Astrocyte (in vitro differentiated cells and primary cell): ENCODE measurements around the gene IQGAP2. TPM values are rescaled to one million over a fixed set of nuclear protein-coding genes. Genes with fewer than 3 reads are reported as not detected.
A peak's percentile ranks its signal among the peaks of the same experiment; 100 is the strongest.

ENCODE experiments used
- DNase-seq: peaks from one replicate; pipeline ENCODE4 v3.0.0-alpha.2; 2010; ENCODE audit warnings: low read depth
- FAIRE-seq: peaks from 2 replicates; lab custom pipeline; 2011; peaks lifted over from hg19 to GRCh38; lab: Jason Lieb, UNC
- H2AFZ ChIP-seq: 2 replicates; pipeline ENCODE4 v1.6.0; 2012; ENCODE audit warnings: low read depth, low read length, inconsistent platforms
- H3K27ac ChIP-seq: 2 replicates; pipeline ENCODE4 v1.5.1; 2011; ENCODE audit warnings: low read depth, low read length, inconsistent platforms
- H3K27me3 ChIP-seq: 2 replicates; pipeline ENCODE4 v1.6.0; 2011; ENCODE audit warnings: low read length, inconsistent platforms; ENCODE audit not compliant: insufficient read depth
- H3K36me3 ChIP-seq: 2 replicates; pipeline ENCODE4 v1.5.1; 2011; ENCODE audit warnings: low read length, inconsistent platforms; ENCODE audit not compliant: insufficient read depth
- H3K4me1 ChIP-seq: 2 replicates; pipeline ENCODE4 v1.5.1; 2011; ENCODE audit warnings: low read length, inconsistent platforms; ENCODE audit not compliant: insufficient read depth
- H3K4me2 ChIP-seq: 2 replicates; pipeline ENCODE4 v1.6.0; 2012; ENCODE audit warnings: low read length, inconsistent platforms
- H3K4me3 ChIP-seq: 2 replicates; pipeline ENCODE4 v1.5.1; 2011; ENCODE audit warnings: low read depth, mild to moderate bottlenecking, low read length, inconsistent platforms; ENCODE audit not compliant: insufficient read depth
- H3K79me2 ChIP-seq: 2 replicates; pipeline ENCODE4 v1.6.0; 2012; ENCODE audit warnings: mild to moderate bottlenecking, low read length, inconsistent platforms; ENCODE audit not compliant: insufficient read depth
- H3K9ac ChIP-seq: 2 replicates; pipeline ENCODE4 v1.6.0; 2012; ENCODE audit warnings: mild to moderate bottlenecking, low read length, inconsistent platforms
- H3K9me3 ChIP-seq: 2 replicates; pipeline ENCODE4 v1.5.1; 2012; ENCODE audit warnings: low read depth, mild to moderate bottlenecking, low read length, inconsistent platforms; ENCODE audit not compliant: insufficient read depth
- H4K20me1 ChIP-seq: 2 replicates; pipeline ENCODE4 v1.6.0; 2012; ENCODE audit warnings: low read length, inconsistent platforms; ENCODE audit not compliant: insufficient read depth
- H3K27ac Mint-ChIP-seq: one replicate; pipeline ENCODE4 v1.8.0; 2021; ENCODE audit warnings: mild to moderate bottlenecking, mixed read lengths; ENCODE audit not compliant: unreplicated experiment
- H3K27me3 Mint-ChIP-seq: one replicate; pipeline ENCODE4 v1.8.0; 2021; ENCODE audit warnings: low read depth, mixed read lengths; ENCODE audit not compliant: unreplicated experiment
- H3K36me3 Mint-ChIP-seq: one replicate; pipeline ENCODE4 v1.8.0; 2021; ENCODE audit warnings: low read depth, mixed read lengths; ENCODE audit not compliant: unreplicated experiment
- H3K4me1 Mint-ChIP-seq: one replicate; pipeline ENCODE4 v1.8.0; 2021; ENCODE audit warnings: low read depth, mixed read lengths; ENCODE audit not compliant: unreplicated experiment
- H3K4me3 Mint-ChIP-seq: one replicate; pipeline ENCODE4 v1.8.0; 2021; ENCODE audit warnings: mild to moderate bottlenecking, moderate library complexity, mixed read lengths; ENCODE audit not compliant: unreplicated experiment
- H3K9me3 Mint-ChIP-seq: one replicate; pipeline ENCODE4 v1.8.0; 2021; ENCODE audit warnings: mild to moderate bottlenecking, mixed read lengths; ENCODE audit not compliant: unreplicated experiment
- EZH2 ChIP-seq: IDR thresholded peaks from 2 replicates; pipeline ENCODE4 v1.6.1; 2012; ENCODE audit warnings: mild to moderate bottlenecking, low read length, inconsistent platforms; ENCODE audit not compliant: insufficient read depth
- total RNA-seq: library from RNA; stranded (reverse); gene quantifications from 2 replicates; pipeline ENCODE4 v1.2.1, GENCODE V29; 2021
- TF ChIP-seq, protein P1 (sequence below): IDR thresholded peaks from 2 replicates; pipeline ENCODE4 v1.5.1; 2011; ENCODE audit warnings: low read depth, mild to moderate bottlenecking, inconsistent platforms, low read length, moderate library complexity; ENCODE audit not compliant: insufficient read depth

The IQGAP2 gene
- total RNA-seq, 1 donor from 2014 or later, result 2.9 TPM

DNA sequence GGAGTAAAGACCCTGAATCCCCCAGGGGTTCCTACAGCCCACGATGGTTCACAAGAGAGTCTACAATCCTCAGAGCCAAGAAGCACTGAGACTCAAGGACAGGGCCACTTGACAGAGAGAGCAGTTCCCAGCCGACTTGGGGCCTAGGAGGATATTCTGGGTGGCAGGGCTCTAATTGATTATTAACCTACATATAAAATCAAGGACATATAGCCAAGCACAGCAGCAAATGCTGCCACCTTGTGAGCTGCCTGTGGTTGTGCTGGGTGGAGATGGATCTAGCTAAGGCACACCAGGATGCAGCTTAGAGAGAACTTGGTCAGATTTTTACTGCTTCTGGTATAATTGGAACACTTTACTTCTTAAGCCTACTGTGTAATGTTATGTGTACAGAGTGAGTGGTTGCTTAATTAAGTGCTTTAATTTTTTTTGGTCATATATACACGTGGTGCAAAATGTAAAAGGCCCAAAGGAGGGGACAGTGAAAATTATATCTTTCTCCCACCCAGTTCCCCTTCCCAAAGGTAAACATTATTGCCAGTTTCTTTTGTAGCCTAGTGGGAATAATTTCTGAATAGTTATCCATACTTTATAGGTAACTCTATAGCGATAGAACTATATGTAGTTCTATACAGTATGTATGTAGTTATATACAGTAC is 141.3 kb downstream of the IQGAP2 start:
- DNase-seq (peak; percentile 30), FAIRE-seq (no peak)
- no peak for TF ChIP-seq EZH2
- TF ChIP-seq, protein P1, sequence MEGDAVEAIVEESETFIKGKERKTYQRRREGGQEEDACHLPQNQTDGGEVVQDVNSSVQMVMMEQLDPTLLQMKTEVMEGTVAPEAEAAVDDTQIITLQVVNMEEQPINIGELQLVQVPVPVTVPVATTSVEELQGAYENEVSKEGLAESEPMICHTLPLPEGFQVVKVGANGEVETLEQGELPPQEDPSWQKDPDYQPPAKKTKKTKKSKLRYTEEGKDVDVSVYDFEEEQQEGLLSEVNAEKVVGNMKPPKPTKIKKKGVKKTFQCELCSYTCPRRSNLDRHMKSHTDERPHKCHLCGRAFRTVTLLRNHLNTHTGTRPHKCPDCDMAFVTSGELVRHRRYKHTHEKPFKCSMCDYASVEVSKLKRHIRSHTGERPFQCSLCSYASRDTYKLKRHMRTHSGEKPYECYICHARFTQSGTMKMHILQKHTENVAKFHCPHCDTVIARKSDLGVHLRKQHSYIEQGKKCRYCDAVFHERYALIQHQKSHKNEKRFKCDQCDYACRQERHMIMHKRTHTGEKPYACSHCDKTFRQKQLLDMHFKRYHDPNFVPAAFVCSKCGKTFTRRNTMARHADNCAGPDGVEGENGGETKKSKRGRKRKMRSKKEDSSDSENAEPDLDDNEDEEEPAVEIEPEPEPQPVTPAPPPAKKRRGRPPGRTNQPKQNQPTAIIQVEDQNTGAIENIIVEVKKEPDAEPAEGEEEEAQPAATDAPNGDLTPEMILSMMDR, result peak; percentile 61

DNA sequence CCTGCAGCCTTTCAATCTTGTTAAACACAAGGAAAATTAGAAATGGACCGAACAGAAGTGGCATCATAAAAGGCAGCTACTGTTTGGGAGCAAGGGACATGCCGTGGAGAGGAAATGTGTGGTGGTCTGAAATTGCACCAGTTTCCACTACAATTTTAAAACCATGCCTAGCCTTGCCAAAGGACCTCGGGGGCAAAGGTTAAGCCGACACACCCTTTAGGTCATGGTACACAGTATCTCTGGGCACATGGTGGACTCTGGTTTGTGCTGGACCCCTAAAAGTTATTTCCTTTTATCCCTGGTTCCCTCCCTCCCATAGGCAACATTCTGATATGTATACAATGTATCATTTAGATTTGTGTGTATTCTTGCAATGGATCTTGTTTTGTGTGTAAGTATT is 142.1 kb downstream of the IQGAP2 start:
- Histone ChIP-seq H4K20me1 (no peaks in the 10 kb centered on the region), H3K36me3 (no peaks in the 10 kb centered on the region), H3K4me3 (no peak overlapping the region), H3K9ac (no peak overlapping the region), H3K4me1 (no peaks in the 10 kb centered on the region), H3K79me2 (no peaks in the 10 kb centered on the region), H3K27ac (no peak overlapping the region), H2AFZ (no peak overlapping the region), H3K4me2 (no peak overlapping the region), H3K9me3 (no peaks in the 10 kb centered on the region), H3K27me3 (peaks cover 4% of the 10 kb centered on the region)
- DNase-seq (no peak), FAIRE-seq (no peak)
- TF ChIP-seq, protein P1, result no peak
- TF ChIP-seq EZH2, result no peak
- H3K4me1 Mint-ChIP-seq, result peaks cover 9% of the 10 kb centered on the region
- no peak overlapping the region for H3K4me3 Mint-ChIP-seq
- H3K27ac Mint-ChIP-seq, result no peak overlapping the region
- H3K36me3 Mint-ChIP-seq, result no peaks in the 10 kb centered on the region
- no peaks in the 10 kb centered on the region for H3K9me3 Mint-ChIP-seq
- H3K27me3 Mint-ChIP-seq, result peaks cover 8% of the 10 kb centered on the region

More for the DNA sequence above, 141.3 kb downstream of the IQGAP2 start:
- Mint-ChIP-seq H3K9me3 (no peaks in the 10 kb centered on the region), H3K27ac (no peak overlapping the region), H3K36me3 (no peaks in the 10 kb centered on the region), H3K4me3 (no peak overlapping the region), H3K4me1 (peaks cover 9% of the 10 kb centered on the region), H3K27me3 (peaks cover 11% of the 10 kb centered on the region)
- no peak overlapping the region for H3K27ac ChIP-seq
- H3K4me3 ChIP-seq, result no peak overlapping the region
- peaks cover 4% of the 10 kb centered on the region for H3K27me3 ChIP-seq
- no peaks in the 10 kb centered on the region for H3K79me2 ChIP-seq
- no peak overlapping the region for H3K9ac ChIP-seq
- no peak overlapping the region for H3K4me2 ChIP-seq
- H3K9me3 ChIP-seq, result no peaks in the 10 kb centered on the region
- H3K4me1 ChIP-seq, result no peaks in the 10 kb centered on the region
- no peaks in the 10 kb centered on the region for H3K36me3 ChIP-seq
- no peaks in the 10 kb centered on the region for H4K20me1 ChIP-seq
- H2AFZ ChIP-seq, result no peak overlapping the region

DNA sequence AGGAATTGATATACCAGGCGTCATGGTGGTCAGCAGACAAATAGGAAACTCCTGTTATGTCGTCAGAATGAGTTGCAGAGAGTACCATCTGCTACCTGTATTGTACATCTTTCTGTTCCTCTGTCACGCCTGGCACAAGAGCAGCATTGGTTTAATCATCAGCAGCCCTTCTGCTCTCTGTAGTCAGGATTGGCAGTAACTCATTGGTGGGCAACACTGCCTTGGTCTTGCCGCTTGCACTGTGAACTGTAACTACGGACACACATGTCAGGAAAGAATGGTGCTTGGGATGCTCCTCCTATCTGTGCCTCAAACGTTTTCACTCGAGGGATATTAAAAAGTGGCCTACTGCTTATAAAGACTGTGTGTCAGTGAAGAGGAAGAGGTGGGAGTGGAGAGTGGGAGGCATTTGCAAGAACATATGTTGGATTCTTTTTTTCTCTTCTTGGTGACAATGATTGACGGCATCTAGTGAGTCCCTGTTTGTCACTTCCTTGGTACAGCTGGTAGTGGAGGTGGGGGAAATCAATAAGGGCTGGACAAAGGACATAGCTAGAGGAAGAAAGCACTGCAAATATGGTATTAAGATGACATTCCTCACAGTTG is 143.5 kb downstream of the IQGAP2 start:
- H3K36me3 ChIP-seq, result no peaks in the 10 kb centered on the region
- no peaks in the 10 kb centered on the region for H3K4me1 ChIP-seq
- no peak for TF ChIP-seq EZH2
- TF ChIP-seq, protein P1, result no peak
- FAIRE-seq (no peak), DNase-seq (no peak)
- no peak overlapping the region for H3K27ac ChIP-seq
- Mint-ChIP-seq H3K9me3 (no peaks in the 10 kb centered on the region), H3K4me3 (no peak overlapping the region), H3K4me1 (peaks cover 9% of the 10 kb centered on the region), H3K36me3 (no peaks in the 10 kb centered on the region), H3K27me3 (peaks cover 3% of the 10 kb centered on the region), H3K27ac (no peak overlapping the region)
- H3K27me3 ChIP-seq, result peaks cover 4% of the 10 kb centered on the region
- no peak overlapping the region for H2AFZ ChIP-seq
- no peaks in the 10 kb centered on the region for H4K20me1 ChIP-seq
- H3K79me2 ChIP-seq, result no peaks in the 10 kb centered on the region
- H3K4me2 ChIP-seq, result no peak overlapping the region
- no peak overlapping the region for H3K9ac ChIP-seq
- H3K9me3 ChIP-seq, result no peaks in the 10 kb centered on the region
- H3K4me3 ChIP-seq, result no peak overlapping the region
